Fibroblast of peridontal ligament (primary cell): Measurements from ENCODE around the gene LBH.
A peak's percentile ranks its signal among the peaks of the same experiment; 100 is the strongest.

Experiments used
- DNase-seq: peaks from one replicate; pipeline ENCODE4 v3.0.0-alpha.2; 2010; ENCODE audit errors: extremely low read depth

The LBH gene

GRCh38 chr2:30273574-30273929, 42.2 kb downstream of the LBH start:
- DNase-seq: no peak

GRCh38 chr2:30275256-30275655, 43.9 kb downstream of the LBH start:
- no peak for DNase-seq

GRCh38 chr2:30276455-30276911, 45.1 kb downstream of the LBH start:
- no peak for DNase-seq

GRCh38 chr2:30277582-30277981, 46.2 kb downstream of the LBH start:
- no peak for DNase-seq

- DNase-seq: no peak
Observed at GRCh38 chr2:30278419-30278818, 47.1 kb downstream of the LBH start.

- DNase-seq: no peak
Observed at GRCh38 chr2:30280596-30281434, 49.5 kb downstream of the LBH start.

GRCh38 chr2:30282081-30282480, 50.7 kb downstream of the LBH start:
- DNase-seq: no peak

- no peak for DNase-seq
Observed at GRCh38 chr2:30282721-30283120, 51.4 kb downstream of the LBH start.

GRCh38 chr2:30283931-30284565, 52.7 kb downstream of the LBH start:
- DNase-seq: no peak

GRCh38 chr2:30285758-30286157, 54.4 kb downstream of the LBH start:
- no peak for DNase-seq

GRCh38 chr2:30287190-30287840, 56.0 kb downstream of the LBH start:
- no peak for DNase-seq

GRCh38 chr2:30287857-30288513, 56.7 kb downstream of the LBH start:
- no peak for DNase-seq

- no peak for DNase-seq
Observed at GRCh38 chr2:30288561-30288960, 57.2 kb downstream of the LBH start.

- DNase-seq: peak; percentile 49
Observed at GRCh38 chr2:30293303-30293921, 62.1 kb downstream of the LBH start.

GRCh38 chr2:30294133-30294532, 62.8 kb downstream of the LBH start:
- DNase-seq: no peak

GRCh38 chr2:30296496-30296895, 65.2 kb downstream of the LBH start:
- no peak for DNase-seq

- DNase-seq: no peak
Observed at GRCh38 chr2:30298302-30298701, 67.0 kb downstream of the LBH start.

GRCh38 chr2:30300122-30300455, 68.8 kb downstream of the LBH start:
- DNase-seq: no peak

- peak; percentile 5 for DNase-seq
Observed at GRCh38 chr2:30300456-30301221, 69.3 kb downstream of the LBH start.

GRCh38 chr2:30301551-30301950, 70.2 kb downstream of the LBH start:
- DNase-seq: no peak

- no peak for DNase-seq
Observed at GRCh38 chr2:30302566-30302965, 71.2 kb downstream of the LBH start.
